PC-9 (cell line): ENCODE data around the gene TMEM74B.

Experiments used
- CTCF ChIP-seq: fragments of 200-600 bp; sonication (generic); conservative IDR thresholded peaks from 2 replicates; pipeline ENCODE4 v1.6.1; 2017; ENCODE audit warnings: mixed run types, antibody characterized with exemption, mild to moderate bottlenecking, moderate library complexity
- EZH2 ChIP-seq: fragments of 200-600 bp; sonication (generic); IDR thresholded peaks from 2 replicates; pipeline ENCODE4 v1.8.0; 2017; ENCODE audit warnings: antibody characterized with exemption, low read depth

DNA sequence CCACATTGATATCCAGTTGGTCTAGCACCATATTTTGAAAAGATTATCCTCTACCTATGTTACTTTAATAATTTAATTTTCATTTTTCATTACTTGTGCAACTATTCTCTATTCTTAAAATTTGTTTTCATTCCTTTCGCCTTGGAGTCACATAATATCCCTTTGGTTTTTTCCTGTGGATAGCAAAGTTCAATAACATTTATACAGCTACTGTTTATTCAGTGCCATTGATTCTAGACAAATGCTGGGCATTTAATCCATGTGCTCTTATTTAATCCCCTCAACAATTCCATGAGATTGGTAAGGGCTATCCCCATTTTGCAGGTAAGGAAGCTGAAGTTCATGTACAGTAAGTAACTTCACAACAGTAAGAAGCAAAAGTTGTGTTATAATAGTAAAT, 33.8 kb downstream of the TMEM74B start:
- TF ChIP-seq CTCF (no peak), EZH2 (no peak)
